Activated CD8-positive, alpha-beta T cell treated with anti-CD3 and anti-CD28 coated beads for 36 hours (primary cell): ENCODE data around the gene WNT10A. TPM values are rescaled to one million over a fixed set of nuclear protein-coding genes. Genes with fewer than 3 reads are reported as not detected.
A peak's percentile ranks its signal among the peaks of the same experiment; 100 is the strongest.

Experiments
- ATAC-seq: fragments of 200-7000 bp; cut with Tn5 transposase; one replicate; pipeline ENCODE4 v1.10.0; 2021; ENCODE audit warnings: mild to moderate bottlenecking, moderate library complexity
- CTCF ChIA-PET: fragments of 350-600 bp; sonication (Branson Sonifier 250); formaldehyde crosslinking; loops from one replicate; lab custom pipeline; 2021; ENCODE audit warnings: antibody characterized with exemption; lab: Charles Lee
- POLR2A ChIA-PET: fragments of 350-600 bp; sonication (Branson Sonifier 250); formaldehyde crosslinking; loops from one replicate; lab custom pipeline; 2021; ENCODE audit warnings: antibody characterized with exemption; lab: Charles Lee
- DNase-seq: peaks from one replicate; pipeline ENCODE4 v3.0.0-alpha.2; 2020
- H3K27ac Mint-ChIP-seq: one replicate; pipeline ENCODE4 v1.8.0; 2021; ENCODE audit warnings: mild to moderate bottlenecking, mixed read lengths
- H3K27me3 Mint-ChIP-seq: one replicate; pipeline ENCODE4 v1.8.0; 2021; ENCODE audit warnings: mixed read lengths
- H3K36me3 Mint-ChIP-seq: one replicate; pipeline ENCODE4 v1.8.0; 2021; ENCODE audit warnings: low read depth, mixed read lengths
- H3K4me1 Mint-ChIP-seq: one replicate; pipeline ENCODE4 v1.8.0; 2021; ENCODE audit warnings: low read depth, mixed read lengths
- H3K4me3 Mint-ChIP-seq: one replicate; pipeline ENCODE4 v1.8.0; 2021; ENCODE audit warnings: mild to moderate bottlenecking, moderate library complexity, mixed read lengths
- H3K9me3 Mint-ChIP-seq: one replicate; pipeline ENCODE4 v1.8.0; 2021; ENCODE audit warnings: mixed read lengths
- CTCF ChIP-seq: fragments of 200-600 bp; IDR thresholded peaks from one replicate; pipeline ENCODE4 v1.8.0; 2022; ENCODE audit warnings: antibody characterized with exemption, mild to moderate bottlenecking
- intact Hi-C: fragments of 100-400 bp; cut with micrococcal nuclease; formaldehyde crosslinking; loops from one replicate; pipeline ENCODE4 v1.10.0; 2022
- total RNA-seq, 2 experiments: library from RNA; stranded (reverse); gene quantifications; one replicate each; pipeline ENCODE4 v1.2.3, GENCODE V29; 2021

WNT10A gene
- total RNA-seq, 2 experiments from 2014 or later, result 27.9 to 29.2 TPM

GRCh38 chr2:218859556-218859987 is 21.1 kb upstream of the WNT10A start, which contains the start of gene WNT6:
TSS of gene WNT6 (plus strand) at chr2:218859805. CDS start at chr2:218860038, 233 bp downstream.
- H3K36me3 Mint-ChIP-seq, result no peaks in the 10 kb centered on the region
- intact Hi-C loops, result loop anchor here (5.0 kb wide), 1 partner anchor 123 kb away; no protein-coding TSS in a partner anchor
- no peaks in the 10 kb centered on the region for H3K9me3 Mint-ChIP-seq

GRCh38 chr2:218859988-218860831 is 20.4 kb upstream of the WNT10A start:
- Mint-ChIP-seq H3K27ac (no peak overlapping the region), H3K9me3 (no peaks in the 10 kb centered on the region), H3K4me3 (peak overlapping the region; percentile 11), H3K36me3 (no peaks in the 10 kb centered on the region), H3K27me3 (peaks cover 73% of the 10 kb centered on the region), H3K4me1 (peaks cover 10% of the 10 kb centered on the region)
- ChIA-PET POLR2A (interaction anchor here (1.4 kb wide), 2 partner anchors 74 to 85 kb away, joined by 3 read pairs; no protein-coding TSS in a partner anchor), CTCF (interaction anchor here (0.6 to 7.6 kb wide), 8 partner anchors 9 to 149 kb away, joined by 3 to 63 read pairs (median 6); no protein-coding TSS in a partner anchor)
- intact Hi-C loops, result loop anchor here (5.0 kb wide), 1 partner anchor 122 kb away; no protein-coding TSS in a partner anchor
- ATAC-seq (no peak), DNase-seq (no peak)
- TF ChIP-seq CTCF, result no peak

More at GRCh38 chr2:218859556-218859987, 21.1 kb upstream of the WNT10A start, which contains the start of gene WNT6:
- ChIA-PET CTCF (interaction anchor here (0.6 to 7.6 kb wide), 7 partner anchors 9 to 149 kb away, joined by 3 to 63 read pairs (median 4); no protein-coding TSS in a partner anchor), POLR2A (interaction anchor here (1.4 kb wide), 1 partner anchor 73 kb away, joined by 3 read pairs; no protein-coding TSS in a partner anchor)
- H3K4me3 Mint-ChIP-seq, result peak within 1 kb of the TSS; percentile 37
- ATAC-seq (no peak), DNase-seq (no peak)
- H3K27ac Mint-ChIP-seq, result no peak within 1 kb of the TSS
- H3K27me3 Mint-ChIP-seq, result peaks cover 76% of the 10 kb centered on the region
- H3K4me1 Mint-ChIP-seq, result peaks cover 10% of the 10 kb centered on the region
- TF ChIP-seq CTCF, result no peak

- Mint-ChIP-seq H3K27ac (no peak overlapping the region), H3K36me3 (no peaks in the 10 kb centered on the region), H3K4me3 (no peak overlapping the region), H3K4me1 (peaks cover 10% of the 10 kb centered on the region), H3K27me3 (peaks cover 68% of the 10 kb centered on the region), H3K9me3 (no peaks in the 10 kb centered on the region)
- DNase-seq (peak; percentile 21), ATAC-seq (peak; percentile 35)
- ChIA-PET CTCF (interaction anchor here (0.9 to 7.6 kb wide), 5 partner anchors 9 to 119 kb away, joined by 4 to 63 read pairs (median 9); no protein-coding TSS in a partner anchor), POLR2A (interaction anchor here (1.2 to 1.4 kb wide), 2 partner anchors 13 to 84 kb away, joined by 3 read pairs; no protein-coding TSS in a partner anchor)
- TF ChIP-seq CTCF, result no peak
- intact Hi-C loops, result no loop called here
Measured at GRCh38 chr2:218860950-218861381, 19.7 kb upstream of the WNT10A start.

GRCh38 chr2:218861645-218862318 is 18.9 kb upstream of the WNT10A start:
- Mint-ChIP-seq H3K27ac (no peak overlapping the region), H3K27me3 (peaks cover 60% of the 10 kb centered on the region), H3K9me3 (no peaks in the 10 kb centered on the region), H3K4me3 (no peak overlapping the region), H3K36me3 (no peaks in the 10 kb centered on the region), H3K4me1 (peaks cover 10% of the 10 kb centered on the region)
- no peak for DNase-seq
- intact Hi-C loops, result no loop called here
- CTCF ChIA-PET, result interaction anchor here (1.3 to 7.6 kb wide), 5 partner anchors 8 to 197 kb away, joined by 3 to 63 read pairs (median 9); no protein-coding TSS in a partner anchor
- no peak for ATAC-seq
- TF ChIP-seq CTCF, result no peak
- POLR2A ChIA-PET, result interaction anchor here (0.6 to 1.2 kb wide), 2 partner anchors 14 to 24 kb away, joined by 3 read pairs; no protein-coding TSS in a partner anchor
